Measurements from ENCODE around the gene TMEM238L. TPM values are rescaled to one million over a fixed set of nuclear protein-coding genes. Genes with fewer than 3 reads are reported as not detected.

Gene TMEM238L
- total and polyA plus RNA-seq, 4 experiments from 2014 or later = not detected

DNA sequence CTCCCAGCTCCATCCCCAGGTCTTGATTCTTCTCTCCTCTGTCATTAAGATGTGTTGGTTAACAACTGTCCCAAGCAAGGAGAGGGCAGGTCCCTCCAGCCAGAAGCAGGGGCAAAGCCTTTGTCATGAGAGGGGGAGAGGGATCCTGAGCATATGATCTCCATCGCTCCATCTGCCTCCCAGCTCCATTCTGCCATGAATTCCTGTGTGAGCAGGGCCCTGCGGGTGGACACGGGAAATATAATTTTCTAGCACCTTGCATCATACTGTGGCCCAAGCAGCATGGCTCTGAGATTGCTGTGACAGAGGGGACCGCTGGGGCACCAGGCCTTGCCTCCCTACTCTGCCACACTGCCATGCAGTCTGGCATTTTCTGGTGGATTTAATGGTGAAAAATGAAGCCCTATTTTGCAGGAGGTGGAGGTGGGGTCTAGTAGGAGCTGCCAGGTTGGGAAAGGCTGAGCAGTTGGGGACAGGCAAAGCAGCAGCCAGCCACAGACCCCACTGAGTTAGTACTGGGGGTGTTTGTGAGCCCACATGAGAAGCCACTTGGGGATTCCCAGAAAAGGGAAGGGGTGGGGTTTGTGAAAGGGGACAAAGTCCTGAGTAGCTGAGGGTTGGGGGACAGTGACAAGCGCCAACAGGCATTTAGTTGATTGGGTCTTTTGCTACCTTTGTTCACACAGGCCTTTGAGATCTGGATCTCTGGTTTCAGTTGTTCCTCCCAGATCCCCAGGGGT is 16.4 kb downstream of the TMEM238L start:
- peaks cover 0 to 4% of the 10 kb centered on the region in 2 donors for H3K9me3 ChIP-seq (ENCODE audit: control insufficient read depth in 1 of 2, low read length in 2 of 2)
- CTCF ChIA-PET (ENCODE audit: partially characterized antibody) = no interaction called here
- no peak overlapping the region for H3K27ac ChIP-seq (ENCODE audit: low read depth, low read length)
- Mint-ChIP-seq H3K9me3 (peaks cover 4 to 23% (median 15%) of the 10 kb centered on the region in 8 donors), H3K4me1 (no peaks in the 10 kb centered on the region), H3K36me3 (peaks cover 0 to 4% of the 10 kb centered on the region in 2 donors), H3K27ac (no peak overlapping the region), H3K27me3 (peaks cover 9 to 15% of the 10 kb centered on the region in 2 donors), H3K4me3 (no peak overlapping the region)
- intact Hi-C loops (cut with micrococcal nuclease) = no loop called here
- H3K27me3 ChIP-seq (ENCODE audit: insufficient read depth, low read length) = no peaks in the 10 kb centered on the region
- no peak overlapping the region for H3K4me3 ChIP-seq (ENCODE audit: low read length in 2 of 2)
- DNase-seq = no peak
- H3K36me3 ChIP-seq (ENCODE audit: insufficient read depth, low read length) = no peaks in the 10 kb centered on the region
- POLR2A ChIA-PET (ENCODE audit: partially characterized antibody) = no interaction called here
- no peaks in the 10 kb centered on the region for H3K4me1 ChIP-seq (ENCODE audit: insufficient read depth, low read length)

DNA sequence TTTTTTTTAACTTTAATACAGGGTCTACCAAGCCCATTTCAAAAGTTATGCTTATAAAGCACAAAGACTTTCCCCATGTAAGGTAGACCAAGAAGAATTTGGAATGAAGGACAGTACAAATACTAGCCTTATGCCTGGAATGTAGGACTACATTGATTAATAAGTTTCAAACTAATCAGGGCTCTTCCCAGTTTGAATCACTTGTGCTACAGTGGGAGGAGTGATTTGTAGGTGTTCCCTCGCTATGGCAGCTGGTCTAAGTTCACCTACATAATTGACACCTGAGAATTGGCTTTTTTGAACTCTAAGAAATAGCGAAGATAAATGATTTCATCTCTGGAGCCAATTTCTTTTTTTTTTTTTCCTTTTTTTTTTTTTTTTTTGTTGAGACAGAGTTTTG is 18.6 kb downstream of the TMEM238L start:
- POLR2A ChIA-PET (ENCODE audit: partially characterized antibody) = no interaction called here
- Histone ChIP-seq H3K36me3 (ENCODE audit: insufficient read depth, low read length) (no peaks in the 10 kb centered on the region), H3K27me3 (ENCODE audit: insufficient read depth, low read length) (no peaks in the 10 kb centered on the region), H3K27ac (ENCODE audit: low read depth, low read length) (no peak overlapping the region), H3K4me3 (ENCODE audit: low read length in 2 of 2) (no peak overlapping the region), H3K4me1 (ENCODE audit: insufficient read depth, low read length) (no peaks in the 10 kb centered on the region), H3K9me3 (ENCODE audit: control insufficient read depth in 1 of 2, low read length in 2 of 2) (peaks cover 0 to 4% of the 10 kb centered on the region in 2 donors)
- Mint-ChIP-seq H3K9me3 (peaks cover 4 to 23% (median 17%) of the 10 kb centered on the region in 8 donors), H3K27ac (no peak overlapping the region), H3K4me1 (no peaks in the 10 kb centered on the region), H3K27me3 (peaks cover 11 to 14% of the 10 kb centered on the region in 2 donors), H3K4me3 (no peak overlapping the region), H3K36me3 (peaks cover 0 to 4% of the 10 kb centered on the region in 2 donors)
- no peak for DNase-seq
- intact Hi-C loops (cut with micrococcal nuclease) = no loop called here
- CTCF ChIA-PET (ENCODE audit: partially characterized antibody) = interaction anchor here (0.9 kb wide), 1 partner anchor 155 kb away, joined by 3 read pairs; no protein-coding TSS in a partner anchor

DNA sequence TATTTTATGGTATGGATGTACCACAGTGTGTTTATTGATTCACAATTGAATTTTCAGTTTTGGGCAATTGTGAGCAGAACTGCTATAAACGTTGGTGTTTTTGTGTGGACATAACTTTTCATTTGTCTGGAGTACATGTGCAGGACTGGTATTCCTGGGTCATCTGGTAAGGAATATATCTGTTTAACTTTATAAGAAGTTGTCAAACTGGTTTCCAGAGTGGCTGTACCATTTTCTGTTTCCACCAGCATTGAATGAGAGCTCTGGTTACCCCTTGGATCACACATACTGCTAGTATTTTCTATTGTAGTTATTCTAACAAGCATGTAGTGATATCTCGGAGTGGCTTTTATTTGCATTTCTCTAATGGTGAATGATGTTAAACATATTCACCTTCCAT is 24.3 kb downstream of the TMEM238L start:
- no peaks in the 10 kb centered on the region for H3K36me3 ChIP-seq (ENCODE audit: insufficient read depth, low read length)
- Mint-ChIP-seq H3K4me1 (no peaks in the 10 kb centered on the region), H3K36me3 (peaks cover 2 to 10% of the 10 kb centered on the region in 2 donors), H3K27me3 (peaks cover 4 to 5% of the 10 kb centered on the region in 2 donors), H3K4me3 (no peak overlapping the region), H3K27ac (no peak overlapping the region), H3K9me3 (peaks cover 6 to 27% (median 18%) of the 10 kb centered on the region in 8 donors)
- ChIA-PET CTCF (ENCODE audit: partially characterized antibody) (no interaction called here), POLR2A (ENCODE audit: partially characterized antibody) (no interaction called here)
- DNase-seq = no peak
- intact Hi-C loops (cut with micrococcal nuclease) = no loop called here
- H3K4me3 ChIP-seq (ENCODE audit: low read length in 2 of 2) = no peak overlapping the region
- H3K27me3 ChIP-seq (ENCODE audit: insufficient read depth, low read length) = no peaks in the 10 kb centered on the region
- H3K4me1 ChIP-seq (ENCODE audit: insufficient read depth, low read length) = no peaks in the 10 kb centered on the region
- H3K27ac ChIP-seq (ENCODE audit: low read depth, low read length) = no peak overlapping the region
- H3K9me3 ChIP-seq (ENCODE audit: control insufficient read depth in 1 of 2, low read length in 2 of 2) = peaks cover 0 to 4% of the 10 kb centered on the region in 2 donors

DNA sequence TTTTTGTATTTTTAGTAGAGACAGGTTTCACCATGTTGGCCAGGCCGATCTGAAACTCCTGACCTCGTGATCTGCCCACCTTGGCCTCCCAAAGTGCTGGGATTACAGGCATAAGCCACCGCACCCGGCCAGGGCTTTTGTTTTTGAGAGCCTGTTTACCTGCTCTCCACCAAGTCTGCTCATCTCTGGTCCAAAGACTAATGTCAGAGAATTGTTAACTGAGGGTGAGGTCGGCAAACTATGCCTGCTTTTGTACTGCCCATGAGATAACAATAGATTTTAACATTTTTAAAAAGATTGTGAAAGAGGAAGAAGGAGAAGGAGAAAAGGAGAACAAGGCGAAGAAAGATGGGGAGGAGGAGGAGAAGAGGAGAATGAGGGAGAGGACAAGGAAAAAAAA is 26.0 kb downstream of the TMEM238L start:
- no peak overlapping the region for H3K4me3 Mint-ChIP-seq
- DNase-seq = no peak
- POLR2A ChIA-PET (ENCODE audit: partially characterized antibody) = no interaction called here
- H3K27ac Mint-ChIP-seq = no peak overlapping the region
- H3K9me3 Mint-ChIP-seq = peaks cover 3 to 20% (median 11%) of the 10 kb centered on the region in 8 donors
- H3K27me3 Mint-ChIP-seq = peaks cover 3 to 5% of the 10 kb centered on the region in 2 donors
- Histone ChIP-seq H3K4me1 (ENCODE audit: insufficient read depth, low read length) (no peaks in the 10 kb centered on the region), H3K36me3 (ENCODE audit: insufficient read depth, low read length) (no peaks in the 10 kb centered on the region), H3K4me3 (ENCODE audit: low read length in 2 of 2) (no peak overlapping the region), H3K27me3 (ENCODE audit: insufficient read depth, low read length) (no peaks in the 10 kb centered on the region), H3K9me3 (ENCODE audit: control insufficient read depth in 1 of 2, low read length in 2 of 2) (no peaks in the 10 kb centered on the region), H3K27ac (ENCODE audit: low read depth, low read length) (no peak overlapping the region)
- intact Hi-C loops (cut with micrococcal nuclease) = no loop called here
- H3K4me1 Mint-ChIP-seq = no peaks in the 10 kb centered on the region
- CTCF ChIA-PET (ENCODE audit: partially characterized antibody) = no interaction called here
- peaks cover 2 to 11% of the 10 kb centered on the region in 2 donors for H3K36me3 Mint-ChIP-seq

DNA sequence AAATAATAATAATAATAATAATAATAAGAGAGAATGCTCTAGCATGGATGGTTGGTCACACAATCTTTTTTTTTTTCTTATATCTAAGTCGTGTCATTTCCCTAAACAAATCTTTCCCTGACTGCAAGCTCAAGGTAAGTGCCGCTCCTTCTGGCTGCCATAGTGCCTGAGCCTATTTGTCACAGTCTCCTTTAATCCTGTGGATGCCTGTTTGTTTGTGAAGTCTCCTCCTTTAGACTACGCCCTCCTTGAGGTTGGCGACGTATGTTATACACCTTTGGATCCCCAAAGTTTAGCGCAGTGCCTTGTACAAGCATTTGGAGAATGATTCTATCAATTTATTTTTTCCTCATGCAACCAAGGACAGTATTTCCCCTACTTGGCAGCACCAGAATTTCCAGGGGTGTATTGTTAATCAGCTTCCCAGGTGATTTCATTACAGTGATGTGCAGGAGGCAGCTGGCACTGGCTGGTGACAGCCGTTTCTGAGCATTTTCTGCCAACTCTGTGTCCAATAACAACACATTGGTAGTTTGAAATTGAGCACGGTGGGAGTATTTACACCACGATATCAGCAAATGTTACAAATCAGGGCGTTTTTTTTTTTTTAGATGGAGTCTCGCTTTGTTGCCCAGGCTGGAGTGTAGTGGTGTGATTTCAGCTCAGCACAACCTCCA is 26.6 kb downstream of the TMEM238L start:
- Mint-ChIP-seq H3K27me3 (peaks cover 0 to 5% of the 10 kb centered on the region in 2 donors), H3K9me3 (peaks cover 0 to 19% (median 10%) of the 10 kb centered on the region in 8 donors), H3K4me1 (no peaks in the 10 kb centered on the region), H3K4me3 (no peak overlapping the region), H3K27ac (no peak overlapping the region), H3K36me3 (peaks cover 2 to 9% of the 10 kb centered on the region in 2 donors)
- no peak overlapping the region for H3K27ac ChIP-seq (ENCODE audit: low read depth, low read length)
- H3K4me1 ChIP-seq (ENCODE audit: insufficient read depth, low read length) = no peaks in the 10 kb centered on the region
- no peak for DNase-seq
- intact Hi-C loops (cut with micrococcal nuclease) = no loop called here
- no peaks in the 10 kb centered on the region for H3K27me3 ChIP-seq (ENCODE audit: insufficient read depth, low read length)
- CTCF ChIA-PET (ENCODE audit: partially characterized antibody) = no interaction called here
- H3K36me3 ChIP-seq (ENCODE audit: insufficient read depth, low read length) = no peaks in the 10 kb centered on the region
- POLR2A ChIA-PET (ENCODE audit: partially characterized antibody) = no interaction called here
- H3K9me3 ChIP-seq (ENCODE audit: control insufficient read depth in 1 of 2, low read length in 2 of 2) = peaks cover 0 to 3% of the 10 kb centered on the region in 2 donors
- no peak overlapping the region for H3K4me3 ChIP-seq (ENCODE audit: low read length in 2 of 2)

DNA sequence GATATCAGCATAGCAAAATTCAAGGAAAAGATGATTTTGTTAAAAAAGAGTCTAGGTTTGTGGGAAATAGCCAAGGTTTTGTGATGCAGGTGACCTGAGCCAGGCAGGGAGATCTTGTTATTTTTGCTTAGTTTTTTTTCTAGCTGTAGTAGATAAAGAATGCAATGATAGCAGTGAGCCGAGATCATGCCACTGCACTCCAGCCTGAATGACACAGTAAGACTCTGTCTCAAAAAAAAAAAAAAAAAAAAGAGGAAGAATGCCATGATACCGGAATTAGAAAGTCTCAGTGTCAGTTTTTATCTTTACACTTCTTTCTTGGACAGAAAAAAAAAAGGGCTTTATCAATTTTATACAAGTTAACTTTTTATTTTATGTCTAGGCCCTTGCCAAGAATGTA is 27.5 kb downstream of the TMEM238L start:
- ChIA-PET POLR2A (ENCODE audit: partially characterized antibody) (no interaction called here), CTCF (ENCODE audit: partially characterized antibody) (no interaction called here)
- no peaks in the 10 kb centered on the region for H3K36me3 ChIP-seq (ENCODE audit: insufficient read depth, low read length)
- no peaks in the 10 kb centered on the region for H3K4me1 Mint-ChIP-seq
- H3K27ac Mint-ChIP-seq = no peak overlapping the region
- H3K36me3 Mint-ChIP-seq = peaks cover 2 to 13% of the 10 kb centered on the region in 2 donors
- no peaks in the 10 kb centered on the region for H3K4me1 ChIP-seq (ENCODE audit: insufficient read depth, low read length)
- no peak overlapping the region for H3K27ac ChIP-seq (ENCODE audit: low read depth, low read length)
- H3K27me3 ChIP-seq (ENCODE audit: insufficient read depth, low read length) = no peaks in the 10 kb centered on the region
- H3K27me3 Mint-ChIP-seq = peaks cover 0 to 5% of the 10 kb centered on the region in 2 donors
- no peak overlapping the region for H3K4me3 ChIP-seq (ENCODE audit: low read length in 2 of 2)
- intact Hi-C loops (cut with micrococcal nuclease) = no loop called here
- peaks cover 2 to 27% (median 14%) of the 10 kb centered on the region in 8 donors for H3K9me3 Mint-ChIP-seq
- H3K9me3 ChIP-seq (ENCODE audit: control insufficient read depth in 1 of 2, low read length in 2 of 2) = peaks cover 0 to 5% of the 10 kb centered on the region in 2 donors
- no peak overlapping the region for H3K4me3 Mint-ChIP-seq
- no peak for DNase-seq

DNA sequence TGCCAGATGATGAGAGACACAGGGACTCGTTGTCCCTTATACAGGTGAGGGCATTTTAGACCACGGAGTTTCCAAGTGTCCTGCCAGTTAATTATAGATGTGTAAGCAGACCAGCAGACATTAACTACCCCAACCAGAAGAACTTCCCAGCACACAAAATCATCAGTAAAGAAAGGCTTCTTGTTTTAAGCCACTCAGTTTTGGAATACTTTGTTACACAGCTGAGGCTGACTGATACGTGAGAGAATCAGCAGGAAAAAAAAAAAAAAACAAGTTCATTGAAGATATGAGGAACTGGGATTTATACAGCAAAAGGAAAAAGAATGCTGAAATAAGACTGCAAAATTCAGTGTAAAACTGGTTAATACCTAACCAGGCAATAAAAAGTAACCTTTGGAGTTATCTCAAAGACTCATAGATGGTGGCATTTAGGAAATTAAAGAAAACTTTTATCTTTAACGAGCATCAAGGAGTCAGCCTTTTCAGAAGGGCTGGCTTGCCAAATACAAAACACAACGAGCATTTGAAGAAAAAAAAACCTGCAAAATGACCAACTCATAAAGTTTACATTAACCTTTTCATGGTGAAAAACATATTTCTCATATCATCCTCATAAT is 28.1 kb downstream of the TMEM238L start:
- peaks cover 2 to 15% of the 10 kb centered on the region in 2 donors for H3K36me3 Mint-ChIP-seq
- CTCF ChIA-PET (ENCODE audit: partially characterized antibody) = no interaction called here

More for the DNA sequence above, 28.1 kb downstream of the TMEM238L start:
- peaks cover 2 to 32% (median 16%) of the 10 kb centered on the region in 8 donors for H3K9me3 Mint-ChIP-seq
- H3K27me3 ChIP-seq (ENCODE audit: insufficient read depth, low read length) = no peaks in the 10 kb centered on the region
- POLR2A ChIA-PET (ENCODE audit: partially characterized antibody) = no interaction called here
- H3K36me3 ChIP-seq (ENCODE audit: insufficient read depth, low read length) = no peaks in the 10 kb centered on the region
- no peak for DNase-seq
- H3K4me3 ChIP-seq (ENCODE audit: low read length in 2 of 2) = no peak overlapping the region
- no peak overlapping the region for H3K27ac ChIP-seq (ENCODE audit: low read depth, low read length)
- intact Hi-C loops (cut with micrococcal nuclease) = no loop called here
- peaks cover 0 to 5% of the 10 kb centered on the region in 2 donors for H3K27me3 Mint-ChIP-seq
- H3K4me1 Mint-ChIP-seq = no peaks in the 10 kb centered on the region
- no peaks in the 10 kb centered on the region for H3K4me1 ChIP-seq (ENCODE audit: insufficient read depth, low read length)
- no peak overlapping the region for H3K4me3 Mint-ChIP-seq
- peaks cover 0 to 5% of the 10 kb centered on the region in 2 donors for H3K9me3 ChIP-seq (ENCODE audit: control insufficient read depth in 1 of 2, low read length in 2 of 2)
- H3K27ac Mint-ChIP-seq = no peak overlapping the region
